GM12891 (cell line): Measurements from ENCODE around the gene SRGAP1.

Source experiments
- POLR2A ChIP-seq: IDR thresholded peaks from 2 replicates; pipeline ENCODE4 v1.6.1; 2011; ENCODE audit warnings: low read depth, low read length, control low read depth
- SPI1 ChIP-seq: IDR thresholded peaks from 2 replicates; pipeline ENCODE4 v1.6.1; 2011; ENCODE audit warnings: low read depth, low read length, control low read depth

GRCh38 chr12:64072916-64073575 is 228.5 kb downstream of the SRGAP1 start:
- TF ChIP-seq POLR2A (no peak), SPI1 (no peak)
